ENCODE data around the gene OGFR. TPM values are rescaled to one million over a fixed set of nuclear protein-coding genes. Genes with fewer than 3 reads are reported as not detected.

Gene OGFR
- total RNA-seq, 1 experiment from 2014 or later = 73.6 TPM

- ATAC-seq = peak; percentile 92
- TF ChIP-seq ZNF274 (IDR thresholded peaks at IDR 0.05; ENCODE audit: low read depth, low read length) = no peak
- peak; percentile 44; the same call in 1 of the 2 replicates for TF ChIP-seq POLR2AphosphoS5 (IDR thresholded peaks at IDR 0.05; ENCODE audit: low read depth, low read length)
- TF ChIP-seq MAX (IDR thresholded peaks at IDR 0.05) = no peak; the same call in 1 of the 2 replicates
- TF ChIP-seq SIN3A (IDR thresholded peaks at IDR 0.05; ENCODE audit: low read depth) = no peak
- no peak for TF ChIP-seq SP1 (IDR thresholded peaks at IDR 0.05; ENCODE audit: low read depth)
- TF ChIP-seq FOSL1 (IDR thresholded peaks at IDR 0.05; ENCODE audit: low read depth) = no peak
- no peak for TF ChIP-seq ELF1 (IDR thresholded peaks at IDR 0.05; ENCODE audit: borderline replicate concordance, low read depth)
- ChIA-PET POLR2A (no interaction called here), CTCF (interaction anchor here (1.7 kb wide), 1 partner anchor 10 kb away, joined by 6 read pairs; no protein-coding TSS in a partner anchor), RAD21 (ENCODE audit: low non-redundant PET in 1 of 2, low total read pairs in 2 of 2, uncharacterized antibody in 2 of 2, unreplicated experiment in 2 of 2) (interaction anchor here in 1 of 2 experiments (1.2 kb wide), 1 partner anchor 10 kb away, joined by 3 read pairs; no protein-coding TSS in a partner anchor)
- H3K9me3 ChIP-seq (ENCODE audit: control insufficient read depth in 1 of 2, insufficient read depth in 1 of 2, low read depth in 1 of 2, low read length in 2 of 2) = no peaks in the 10 kb centered on the region
- BruUV-seq (replicated peaks) = no TSS peak
- no peaks in the 10 kb centered on the region for H3K27me3 ChIP-seq (ENCODE audit: insufficient read depth, low read length)
- no peaks in the 10 kb centered on the region for H3K36me3 ChIP-seq (ENCODE audit: control insufficient read depth in 1 of 2, insufficient read depth in 2 of 2, low read length in 2 of 2)
- peak; percentile 51 for DNase-seq (ENCODE audit: low read depth, low spot score)
- intact Hi-C loops (cut with micrococcal nuclease) = no loop called here
- no peaks in the 10 kb centered on the region for H3K79me2 ChIP-seq (ENCODE audit: insufficient read depth, low read length)
- no peaks in the 10 kb centered on the region for H4K20me1 ChIP-seq (ENCODE audit: insufficient read depth)
- H3K4me2 ChIP-seq (ENCODE audit: low read length) = peak overlapping the region; percentile 72
- H3K27ac ChIP-seq (ENCODE audit: low read depth, low read length) = peak overlapping the region; percentile 67
- peak overlapping the region; percentile 31; the same call in 1 of the 2 replicates for H3K9ac ChIP-seq (ENCODE audit: low read length)
- H3K4me1 ChIP-seq (ENCODE audit: control insufficient read depth in 1 of 2, insufficient read depth in 2 of 2, low read length in 2 of 2) = peaks cover 15 to 21% of the 10 kb centered on the region in 2 experiments
- peak overlapping the region; percentile 38 to 49 for H3K4me3 ChIP-seq (replicated peaks in 1 of 2; ENCODE audit: low read depth in 1 of 2, low read length in 2 of 2)
- no peaks in the 10 kb centered on the region for H3K9me2 ChIP-seq (ENCODE audit: insufficient read depth)
- H2AFZ ChIP-seq (ENCODE audit: low read depth, low read length, poor library complexity, severe bottlenecking) = no peak overlapping the region
Measured at GRCh38 chr20:62832212-62832922, 27.7 kb downstream of the OGFR start.

GRCh38 chr20:62832951-62833391, 28.3 kb downstream of the OGFR start:
- H2AFZ ChIP-seq (ENCODE audit: low read depth, low read length, poor library complexity, severe bottlenecking) = no peak overlapping the region
- BruUV-seq (replicated peaks) = no TSS peak
- no peaks in the 10 kb centered on the region for H3K36me3 ChIP-seq (ENCODE audit: control insufficient read depth in 1 of 2, insufficient read depth in 2 of 2, low read length in 2 of 2)
- peak overlapping the region; percentile 38 to 49 for H3K4me3 ChIP-seq (replicated peaks in 1 of 2; ENCODE audit: low read depth in 1 of 2, low read length in 2 of 2)
- ATAC-seq (peak; percentile 35), DNase-seq (ENCODE audit: low read depth, low spot score) (no peak)
- H3K9ac ChIP-seq (ENCODE audit: low read length) = peak overlapping the region; percentile 31; the same call in 1 of the 2 replicates
- no peaks in the 10 kb centered on the region for H3K79me2 ChIP-seq (ENCODE audit: insufficient read depth, low read length)
- ChIA-PET POLR2A (no interaction called here), CTCF (interaction anchor here (1.7 kb wide), 1 partner anchor 10 kb away, joined by 6 read pairs; no protein-coding TSS in a partner anchor), RAD21 (ENCODE audit: low non-redundant PET in 1 of 2, low total read pairs in 2 of 2, uncharacterized antibody in 2 of 2, unreplicated experiment in 2 of 2) (interaction anchor here in 1 of 2 experiments (1.2 kb wide), 1 partner anchor 10 kb away, joined by 3 read pairs; no protein-coding TSS in a partner anchor)
- no peaks in the 10 kb centered on the region for H4K20me1 ChIP-seq (ENCODE audit: insufficient read depth)
- H3K9me2 ChIP-seq (ENCODE audit: insufficient read depth) = no peaks in the 10 kb centered on the region
- H3K27ac ChIP-seq (ENCODE audit: low read depth, low read length) = peak overlapping the region; percentile 67
- peak overlapping the region; percentile 72 for H3K4me2 ChIP-seq (ENCODE audit: low read length)
- H3K27me3 ChIP-seq (ENCODE audit: insufficient read depth, low read length) = no peaks in the 10 kb centered on the region
- no peaks in the 10 kb centered on the region for H3K9me3 ChIP-seq (ENCODE audit: control insufficient read depth in 1 of 2, insufficient read depth in 1 of 2, low read depth in 1 of 2, low read length in 2 of 2)
- intact Hi-C loops (cut with micrococcal nuclease) = no loop called here
- H3K4me1 ChIP-seq (ENCODE audit: control insufficient read depth in 1 of 2, insufficient read depth in 2 of 2, low read length in 2 of 2) = peaks cover 15 to 21% of the 10 kb centered on the region in 2 experiments
- TF ChIP-seq POLR2A (IDR thresholded peaks at IDR 0.05; ENCODE audit: borderline replicate concordance, extremely low read depth, insufficient read depth, insufficient read length) = no peak
- TF ChIP-seq POLR2AphosphoS5 (IDR thresholded peaks at IDR 0.05; ENCODE audit: low read depth, low read length) = no peak
- no peak for TF ChIP-seq REST (IDR thresholded peaks at IDR 0.05; ENCODE audit: low read depth)
- TF ChIP-seq CTCF (IDR thresholded peaks at IDR 0.05 in 2 of 3, conservative IDR thresholded peaks at IDR 0.05 in 1 of 3; ENCODE audit: borderline replicate concordance in 1 of 3, insufficient read depth in 1 of 3, low read depth in 2 of 3, low read length in 2 of 3) = no peak
- TF ChIP-seq TCF7L2 (IDR thresholded peaks at IDR 0.05; ENCODE audit: borderline replicate concordance, extremely low read depth, insufficient read depth, insufficient read length) = no peak
- TF ChIP-seq CEBPB (IDR thresholded peaks at IDR 0.05; ENCODE audit: low read depth) = no peak
- TF ChIP-seq YY1 (IDR thresholded peaks at IDR 0.05; ENCODE audit: extremely low read depth, insufficient replicate concordance, low read depth, low read length) = no peak

Data from HCT116 (cell line).